Esophagus muscularis mucosa (tissue), 4 donors: ENCODE measurements around the gene USF2. TPM values are rescaled to one million over a fixed set of nuclear protein-coding genes. Genes with fewer than 3 reads are reported as not detected.
"Not testable (repeated sequence)": the region's sequence is repeated elsewhere in the genome, so short reads cannot be mapped to it uniquely, and the experiment has no call there.

Experiments
- DNase-seq: peaks from one replicate; pipeline ENCODE4 v3.0.0-alpha.2; 2017; ENCODE audit errors: extremely low spot score
- H3K27ac ChIP-seq, 4 donors: fragments of 200-600 bp; sonication (generic); replicated peaks in 1 of 4; 1 replicate in 3 of 4; 2 replicates in 1 of 4; pipeline ENCODE4 v1.5.1; 2016 to 2019; ENCODE audit warnings: mild to moderate bottlenecking in 1 of 4
- H3K27me3 ChIP-seq, 4 donors: fragments of 200-600 bp; sonication (generic); one replicate each; pipeline versions ENCODE4 v1.5.1 to v1.6.0; 2016 to 2019
- H3K36me3 ChIP-seq, 4 donors: fragments of 200-600 bp; sonication (generic); one replicate each; pipeline ENCODE4 v1.5.1; 2016 to 2019
- H3K4me1 ChIP-seq, 4 donors: fragments of 200-600 bp; sonication (generic); one replicate each; pipeline ENCODE4 v1.5.1; 2016 to 2019
- H3K4me3 ChIP-seq, 4 donors: fragments of 200-600 bp; sonication (generic); 1 replicate in 2 of 4; 2 replicates in 2 of 4; pipeline ENCODE4 v1.5.1; 2016 to 2019; ENCODE audit warnings: mild to moderate bottlenecking in 4 of 4, moderate library complexity in 1 of 4
- H3K9me3 ChIP-seq, 4 donors: fragments of 200-600 bp; sonication (generic); 1 replicate in 3 of 4; 2 replicates in 1 of 4; pipeline ENCODE4 v1.5.1; 2016 to 2019
- CTCF ChIP-seq, 3 experiments: fragments of 200-600 bp in 2 of 3; fragments of 450-650 bp in 1 of 3; sonication (generic) in 2 of 3; IDR thresholded peaks; one replicate each; pipeline ENCODE4 v1.5.1; 2017 to 2019; ENCODE audit warnings: antibody characterized with exemption in 3 of 3, mild to moderate bottlenecking in 2 of 3, moderate library complexity in 1 of 3
- EP300 ChIP-seq: sonication (generic); formaldehyde crosslinking; IDR thresholded peaks from one replicate; pipeline ENCODE4 v1.6.1; 2017; ENCODE audit warnings: antibody characterized with exemption
- POLR2A ChIP-seq: fragments of 450-650 bp; IDR thresholded peaks from one replicate; pipeline ENCODE4 v1.6.1; 2017; ENCODE audit warnings: antibody characterized with exemption, moderate library complexity, mild to moderate bottlenecking, low read depth
- POLR2AphosphoS5 ChIP-seq, 2 donors: sonication (generic); formaldehyde crosslinking; IDR thresholded peaks; one replicate each; pipeline ENCODE4 v1.6.1; 2017; ENCODE audit warnings: antibody characterized with exemption in 2 of 2
- WGBS: methylation state at CpG from one replicate; pipeline ENCODE4 v1.1.5; 2018; 5-methylcytosine and 5-hydroxymethylcytosine counted together
- intact Hi-C: fragments of 100-400 bp; cut with DNase I; formaldehyde crosslinking; loops from one replicate; pipeline ENCODE4 v1.15.1; 2023
- total RNA-seq, 4 donors: library from RNA; depleted of rRNA; stranded (reverse); fragments of >200 nt; gene quantifications; one replicate each; pipeline versions ENCODE4 v1.1.0 to v1.2.1, GENCODE V29; 2016

USF2 gene
- 100 to 1,000 TPM; 111 to 122 (median 116) TPM for total RNA-seq

- Histone ChIP-seq H3K27me3 (no peaks in the 10 kb centered on the region), H3K4me3 (peak within 1 kb of the TSS; percentile 76 to 95 (median 90)), H3K9me3 (no peaks in the 10 kb centered on the region), H3K36me3 (peaks cover 19 to 43% (median 37%) of the 10 kb centered on the region in 4 donors), H3K4me1 (peaks cover 30 to 55% (median 45%) of the 10 kb centered on the region in 4 donors), H3K27ac (peak within 1 kb of the TSS; percentile 94 to 97 (median 96))
- WGBS, result under 1% methylated on average over 29 of the region's 126 CpGs
- intact Hi-C loops, result loop anchor here (5.0 kb wide), 1 partner anchor 126 kb away; the partner anchor contains the start of gene FXYD7
- TF ChIP-seq POLR2AphosphoS5 (IDR thresholded peaks at IDR 0.05) (no peak), CTCF (IDR thresholded peaks at IDR 0.05) (no peak), EP300 (no peak), POLR2A (no peak)
- no peak for DNase-seq
Observed at GRCh38 chr19:35268536-35269437, at the start of gene USF2. TSS of gene USF2 (plus strand) at chr19:35268962. CDS start at chr19:35269102, 140 bp downstream.

- H3K27ac ChIP-seq, result no peak overlapping the region
- TF ChIP-seq POLR2A, result no peak
- no peak for TF ChIP-seq CTCF (IDR thresholded peaks at IDR 0.05)
- no peak for TF ChIP-seq POLR2AphosphoS5 (IDR thresholded peaks at IDR 0.05)
- no peak for TF ChIP-seq EP300
- no peak overlapping the region for H3K4me3 ChIP-seq
- peaks cover 6 to 11% (median 6%) of the 10 kb centered on the region in 4 donors for H3K4me1 ChIP-seq
- 100% methylated on average over 1 of the region's 1 CpG for WGBS
- intact Hi-C loops, result no loop called here
- H3K9me3 ChIP-seq, result peaks cover 0 to 10% (median 4%) of the 10 kb centered on the region in 4 donors
- no peaks in the 10 kb centered on the region for H3K36me3 ChIP-seq
- no peak for DNase-seq
- peaks cover 0 to 12% (median 0%) of the 10 kb centered on the region in 4 donors for H3K27me3 ChIP-seq
Observed at GRCh38 chr19:35219008-35219407, 49.8 kb upstream of the USF2 start.

GRCh38 chr19:35220315-35220921 is 48.3 kb upstream of the USF2 start:
- H3K27me3 ChIP-seq, result peaks cover 0 to 24% (median 0%) of the 10 kb centered on the region in 4 donors
- DNase-seq, result peak; percentile 74
- TF ChIP-seq POLR2AphosphoS5 (IDR thresholded peaks at IDR 0.05) (no peak), CTCF (IDR thresholded peaks at IDR 0.05) (no peak), EP300 (no peak), POLR2A (no peak)
- peaks cover 0 to 10% (median 4%) of the 10 kb centered on the region in 4 donors for H3K9me3 ChIP-seq
- no peak overlapping the region for H3K27ac ChIP-seq
- peaks cover 0 to 9% (median 4%) of the 10 kb centered on the region in 4 donors for H3K4me1 ChIP-seq
- 75% methylated on average over 3 of the region's 3 CpGs for WGBS
- intact Hi-C loops, result no loop called here
- no peaks in the 10 kb centered on the region for H3K36me3 ChIP-seq
- H3K4me3 ChIP-seq, result no peak overlapping the region

- 90% methylated on average over 4 of the region's 4 CpGs for WGBS
- H3K27ac ChIP-seq, H3K9me3 ChIP-seq, H3K4me3 ChIP-seq, H3K36me3 ChIP-seq, H3K4me1 ChIP-seq, DNase-seq, intact Hi-C loops: not testable (repeated sequence)
- H3K27me3 ChIP-seq, result peaks cover 0 to 30% (median 0%) of the 10 kb centered on the region in 4 donors
Observed at GRCh38 chr19:35220973-35221590, 47.7 kb upstream of the USF2 start.
